MM.1S (cell line): ENCODE measurements around the gene SLC35G6.

Source experiments
- CTCF ChIP-seq: fragments of 300-600 bp; sonication (generic); IDR thresholded peaks from 2 replicates; pipeline ENCODE4 v1.5.1; 2016; ENCODE audit warnings: antibody characterized with exemption, low read length, mixed read lengths
- EZH2 ChIP-seq: fragments of 300-600 bp; sonication (generic); optimal IDR thresholded peaks from 2 replicates; pipeline ENCODE3; 2017; ENCODE audit warnings: low read depth, mild to moderate bottlenecking, antibody characterized with exemption, low read length, mixed read lengths
- EZH2phosphoT487 ChIP-seq: fragments of 300-600 bp; sonication (generic); IDR thresholded peaks from 2 replicates; pipeline ENCODE4 v1.6.1; 2018; ENCODE audit warnings: antibody characterized with exemption, low read length

GRCh38 chr17:7497636-7498035 is 16.4 kb downstream of the SLC35G6 start:
- TF ChIP-seq CTCF, result no peak
- TF ChIP-seq EZH2phosphoT487, result no peak
- no peak for TF ChIP-seq EZH2
